PFSK-1 (cell line): Measurements from ENCODE around the gene USH1C.

Experiments
- POLR2AphosphoS5 ChIP-seq: IDR thresholded peaks from 2 replicates; pipeline ENCODE4 v1.6.1; 2012; ENCODE audit warnings: low read depth, mild to moderate bottlenecking, control low read depth, low read length, moderate library complexity
- SIN3A ChIP-seq: IDR thresholded peaks from 2 replicates; pipeline ENCODE4 v1.6.1; 2012; ENCODE audit warnings: mild to moderate bottlenecking, low read length, moderate library complexity, borderline replicate concordance; ENCODE audit not compliant: insufficient read depth
- TF ChIP-seq, protein P1 (sequence below), 2 experiments: IDR thresholded peaks; 2 replicates each; pipeline versions ENCODE4 v1.6.1 to v1.8.0; 2011 to 2012; ENCODE audit warnings: low read depth in 2 of 2, low read length in 2 of 2, control low read depth in 1 of 2, inconsistent platforms in 1 of 2, mild to moderate bottlenecking in 1 of 2, moderate library complexity in 1 of 2; ENCODE audit not compliant: insufficient read depth in 1 of 2

DNA sequence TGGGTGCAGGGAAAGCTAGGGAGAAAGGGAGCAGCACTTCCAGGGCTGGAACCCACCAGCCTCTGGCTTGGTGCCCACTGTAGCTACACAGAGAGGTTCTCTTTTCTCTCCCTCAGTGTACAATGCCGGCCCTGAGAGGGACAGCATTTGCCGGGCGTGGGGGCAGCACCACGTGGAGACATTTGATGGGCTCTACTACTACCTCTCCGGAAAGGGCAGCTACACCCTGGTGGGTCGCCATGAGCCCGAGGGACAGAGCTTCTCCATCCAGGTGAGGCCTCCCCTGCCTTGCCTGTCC is 9.0 kb upstream of the USH1C start:
- TF ChIP-seq POLR2AphosphoS5 (no peak), SIN3A (no peak)
- TF ChIP-seq, protein P1, sequence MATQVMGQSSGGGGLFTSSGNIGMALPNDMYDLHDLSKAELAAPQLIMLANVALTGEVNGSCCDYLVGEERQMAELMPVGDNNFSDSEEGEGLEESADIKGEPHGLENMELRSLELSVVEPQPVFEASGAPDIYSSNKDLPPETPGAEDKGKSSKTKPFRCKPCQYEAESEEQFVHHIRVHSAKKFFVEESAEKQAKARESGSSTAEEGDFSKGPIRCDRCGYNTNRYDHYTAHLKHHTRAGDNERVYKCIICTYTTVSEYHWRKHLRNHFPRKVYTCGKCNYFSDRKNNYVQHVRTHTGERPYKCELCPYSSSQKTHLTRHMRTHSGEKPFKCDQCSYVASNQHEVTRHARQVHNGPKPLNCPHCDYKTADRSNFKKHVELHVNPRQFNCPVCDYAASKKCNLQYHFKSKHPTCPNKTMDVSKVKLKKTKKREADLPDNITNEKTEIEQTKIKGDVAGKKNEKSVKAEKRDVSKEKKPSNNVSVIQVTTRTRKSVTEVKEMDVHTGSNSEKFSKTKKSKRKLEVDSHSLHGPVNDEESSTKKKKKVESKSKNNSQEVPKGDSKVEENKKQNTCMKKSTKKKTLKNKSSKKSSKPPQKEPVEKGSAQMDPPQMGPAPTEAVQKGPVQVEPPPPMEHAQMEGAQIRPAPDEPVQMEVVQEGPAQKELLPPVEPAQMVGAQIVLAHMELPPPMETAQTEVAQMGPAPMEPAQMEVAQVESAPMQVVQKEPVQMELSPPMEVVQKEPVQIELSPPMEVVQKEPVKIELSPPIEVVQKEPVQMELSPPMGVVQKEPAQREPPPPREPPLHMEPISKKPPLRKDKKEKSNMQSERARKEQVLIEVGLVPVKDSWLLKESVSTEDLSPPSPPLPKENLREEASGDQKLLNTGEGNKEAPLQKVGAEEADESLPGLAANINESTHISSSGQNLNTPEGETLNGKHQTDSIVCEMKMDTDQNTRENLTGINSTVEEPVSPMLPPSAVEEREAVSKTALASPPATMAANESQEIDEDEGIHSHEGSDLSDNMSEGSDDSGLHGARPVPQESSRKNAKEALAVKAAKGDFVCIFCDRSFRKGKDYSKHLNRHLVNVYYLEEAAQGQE (IDR thresholded peaks at IDR 0.05; ENCODE audit: insufficient read depth in 1 of 2, low read depth in 2 of 2, low read length in 2 of 2) = no peak
